ENCODE data around the gene PNMA1.

DNA sequence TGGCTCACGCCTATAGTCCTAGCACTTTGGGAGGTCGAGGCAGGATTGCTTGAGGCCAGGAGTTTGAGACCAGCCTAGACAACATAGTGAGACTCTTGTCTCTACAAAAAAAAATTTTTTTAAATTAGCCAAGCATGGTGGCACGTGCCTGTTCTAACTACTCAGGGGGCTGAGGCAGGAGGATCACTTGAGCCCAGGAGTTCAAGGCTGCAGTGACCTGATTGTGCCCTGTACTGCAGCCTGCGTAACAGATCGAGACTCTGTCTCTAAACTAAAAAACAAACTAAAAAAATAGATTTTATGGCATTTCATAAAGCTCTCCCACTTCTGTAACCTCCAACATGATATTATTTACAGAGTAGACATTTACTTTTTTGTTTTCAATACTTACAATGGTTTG is 29.6 kb downstream of the PNMA1 start:
- no peak for TF ChIP-seq POLR2A (IDR thresholded peaks at IDR 0.05)
- TF ChIP-seq, protein P1, sequence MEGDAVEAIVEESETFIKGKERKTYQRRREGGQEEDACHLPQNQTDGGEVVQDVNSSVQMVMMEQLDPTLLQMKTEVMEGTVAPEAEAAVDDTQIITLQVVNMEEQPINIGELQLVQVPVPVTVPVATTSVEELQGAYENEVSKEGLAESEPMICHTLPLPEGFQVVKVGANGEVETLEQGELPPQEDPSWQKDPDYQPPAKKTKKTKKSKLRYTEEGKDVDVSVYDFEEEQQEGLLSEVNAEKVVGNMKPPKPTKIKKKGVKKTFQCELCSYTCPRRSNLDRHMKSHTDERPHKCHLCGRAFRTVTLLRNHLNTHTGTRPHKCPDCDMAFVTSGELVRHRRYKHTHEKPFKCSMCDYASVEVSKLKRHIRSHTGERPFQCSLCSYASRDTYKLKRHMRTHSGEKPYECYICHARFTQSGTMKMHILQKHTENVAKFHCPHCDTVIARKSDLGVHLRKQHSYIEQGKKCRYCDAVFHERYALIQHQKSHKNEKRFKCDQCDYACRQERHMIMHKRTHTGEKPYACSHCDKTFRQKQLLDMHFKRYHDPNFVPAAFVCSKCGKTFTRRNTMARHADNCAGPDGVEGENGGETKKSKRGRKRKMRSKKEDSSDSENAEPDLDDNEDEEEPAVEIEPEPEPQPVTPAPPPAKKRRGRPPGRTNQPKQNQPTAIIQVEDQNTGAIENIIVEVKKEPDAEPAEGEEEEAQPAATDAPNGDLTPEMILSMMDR (IDR thresholded peaks at IDR 0.05): no peak

All from right lobe of liver (tissue), 4 donors.